ENCODE data around the gene ASTN1. TPM values are rescaled to one million over a fixed set of nuclear protein-coding genes. Genes with fewer than 3 reads are reported as not detected.

Gene ASTN1
- total RNA-seq, 1 experiment from 2014 or later, result not detected

- Histone ChIP-seq H2AFZ (no peak overlapping the region), H4K20me1 (ENCODE audit: insufficient read depth) (no peaks in the 10 kb centered on the region), H3K4me1 (replicated peaks; ENCODE audit: insufficient read depth) (no peaks in the 10 kb centered on the region), H3K9me3 (ENCODE audit: insufficient read depth, low read depth) (no peaks in the 10 kb centered on the region), H3K4me3 (no peak overlapping the region), H3K27ac (no peak overlapping the region), H3K9me2 (ENCODE audit: insufficient read depth) (no peaks in the 10 kb centered on the region; the same call in 1 of the 2 replicates), H3K4me2 (no peak overlapping the region), H3K79me2 (ENCODE audit: low read depth) (no peaks in the 10 kb centered on the region), H3K36me3 (ENCODE audit: low read depth) (no peaks in the 10 kb centered on the region), H3F3A (ENCODE audit: insufficient read depth, low read depth) (no peaks in the 10 kb centered on the region), H3K27me3 (ENCODE audit: insufficient read depth, low read depth) (no peaks in the 10 kb centered on the region)
- BruUV-seq (replicated peaks), result no TSS peak
- no peak for DNase-seq
- CTCF ChIA-PET, result no interaction called here
- intact Hi-C loops (cut with micrococcal nuclease; ENCODE audit: unreplicated experiment), result no loop called here
- POLR2A ChIA-PET (ENCODE audit: unreplicated experiment), result no interaction called here
- TF ChIP-seq EZH2 (IDR thresholded peaks at IDR 0.05; ENCODE audit: low read depth) (no peak), CTCF (conservative IDR thresholded peaks at IDR 0.05) (no peak)
Measured at GRCh38 chr1:177023249-177023648, 141.3 kb downstream of the ASTN1 start.

DNA sequence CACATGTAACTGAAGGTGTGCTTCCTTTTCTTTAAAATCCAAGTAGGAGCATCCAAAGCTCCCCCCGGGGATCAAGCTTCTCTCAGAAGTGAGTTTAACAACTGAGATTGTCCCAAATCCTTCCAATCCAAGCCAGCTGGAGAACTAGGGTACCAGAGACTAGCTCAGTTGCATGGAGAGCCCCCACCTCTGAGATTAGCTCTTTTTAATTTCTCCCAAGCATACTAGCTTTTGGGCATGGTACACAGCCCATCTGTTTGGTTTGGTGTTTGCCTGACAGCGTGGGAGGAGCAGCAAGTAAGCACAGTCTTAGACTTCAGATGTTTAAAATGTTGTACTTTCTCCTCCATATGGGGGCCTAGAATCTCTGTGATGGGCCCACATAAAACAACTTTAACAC lies 142.8 kb downstream of the ASTN1 start:
- CTCF ChIA-PET, result no interaction called here
- H3K9me3 ChIP-seq (ENCODE audit: insufficient read depth, low read depth), result no peaks in the 10 kb centered on the region
- POLR2A ChIA-PET (ENCODE audit: unreplicated experiment), result no interaction called here
- intact Hi-C loops (cut with micrococcal nuclease; ENCODE audit: unreplicated experiment), result no loop called here
- no peaks in the 10 kb centered on the region for H3F3A ChIP-seq (ENCODE audit: insufficient read depth, low read depth)
- no peak overlapping the region for H3K27ac ChIP-seq
- no peaks in the 10 kb centered on the region for H3K79me2 ChIP-seq (ENCODE audit: low read depth)
- no peak overlapping the region for H2AFZ ChIP-seq
- no peak overlapping the region for H3K4me2 ChIP-seq
- H3K9me2 ChIP-seq (ENCODE audit: insufficient read depth), result no peaks in the 10 kb centered on the region; the same call in 1 of the 2 replicates
- no peak for TF ChIP-seq EZH2 (IDR thresholded peaks at IDR 0.05; ENCODE audit: low read depth)
- TF ChIP-seq CTCF (conservative IDR thresholded peaks at IDR 0.05), result no peak
- no peaks in the 10 kb centered on the region for H3K4me1 ChIP-seq (replicated peaks; ENCODE audit: insufficient read depth)
- H3K4me3 ChIP-seq, result no peak overlapping the region
- H4K20me1 ChIP-seq (ENCODE audit: insufficient read depth), result no peaks in the 10 kb centered on the region
- no TSS peak for BruUV-seq (replicated peaks)
- no peak for DNase-seq
- no peaks in the 10 kb centered on the region for H3K27me3 ChIP-seq (ENCODE audit: insufficient read depth, low read depth)
- H3K36me3 ChIP-seq (ENCODE audit: low read depth), result no peaks in the 10 kb centered on the region

DNA sequence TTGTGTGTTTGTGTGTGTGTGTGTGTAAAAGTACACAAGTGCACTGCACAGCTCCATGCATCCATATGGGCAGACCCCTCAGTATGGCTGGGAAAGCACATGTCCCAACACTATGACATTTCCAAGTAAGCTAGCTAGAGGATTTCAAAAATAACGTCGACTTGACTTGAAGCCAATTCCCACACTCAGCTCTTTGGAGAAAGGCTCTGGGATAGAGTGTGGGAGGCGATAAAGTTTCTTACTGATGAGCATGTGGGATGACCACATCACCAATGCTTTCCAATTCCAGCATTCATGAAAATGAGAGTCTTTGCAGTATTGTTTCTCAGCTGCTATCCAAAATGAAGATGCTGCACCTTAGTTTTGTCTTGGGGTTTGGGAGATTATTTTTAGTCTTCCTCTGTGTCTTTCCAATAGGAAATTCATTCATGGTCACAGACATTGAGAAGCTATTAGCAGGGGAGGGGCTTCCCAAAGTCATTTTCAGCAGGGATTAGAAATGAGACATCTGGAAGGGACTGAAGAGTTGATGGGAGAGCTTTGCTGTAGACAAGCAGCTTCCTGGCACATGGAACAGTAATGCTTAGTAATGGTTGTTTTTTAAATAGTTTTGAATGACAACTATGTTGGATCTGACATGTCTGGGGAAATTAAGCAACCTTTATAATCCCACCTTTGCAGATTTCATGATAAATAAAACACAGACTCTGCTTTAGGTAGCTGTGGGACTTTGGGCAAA lies 143.5 kb downstream of the ASTN1 start:
- Histone ChIP-seq H3K79me2 (ENCODE audit: low read depth) (no peaks in the 10 kb centered on the region), H2AFZ (no peak overlapping the region), H3K9me2 (ENCODE audit: insufficient read depth) (no peaks in the 10 kb centered on the region; the same call in 1 of the 2 replicates), H3K4me3 (no peak overlapping the region), H3K36me3 (ENCODE audit: low read depth) (no peaks in the 10 kb centered on the region), H4K20me1 (ENCODE audit: insufficient read depth) (no peaks in the 10 kb centered on the region), H3K4me2 (no peak overlapping the region), H3K9me3 (ENCODE audit: insufficient read depth, low read depth) (no peaks in the 10 kb centered on the region), H3K4me1 (replicated peaks; ENCODE audit: insufficient read depth) (no peaks in the 10 kb centered on the region), H3F3A (ENCODE audit: insufficient read depth, low read depth) (no peaks in the 10 kb centered on the region), H3K27ac (no peak overlapping the region), H3K27me3 (ENCODE audit: insufficient read depth, low read depth) (no peaks in the 10 kb centered on the region)
- DNase-seq, result no peak
- TF ChIP-seq CTCF (conservative IDR thresholded peaks at IDR 0.05), result no peak
- no peak for TF ChIP-seq EZH2 (IDR thresholded peaks at IDR 0.05; ENCODE audit: low read depth)
- intact Hi-C loops (cut with micrococcal nuclease; ENCODE audit: unreplicated experiment), result no loop called here
- no TSS peak for BruUV-seq (replicated peaks)
- CTCF ChIA-PET, result no interaction called here
- POLR2A ChIA-PET (ENCODE audit: unreplicated experiment), result no interaction called here
